ENCODE measurements around the gene OR52K2.
"Not testable (repeated sequence)": the region's sequence is repeated elsewhere in the genome, so short reads cannot be mapped to it uniquely, and the experiment has no call there.

The OR52K2 gene

DNA sequence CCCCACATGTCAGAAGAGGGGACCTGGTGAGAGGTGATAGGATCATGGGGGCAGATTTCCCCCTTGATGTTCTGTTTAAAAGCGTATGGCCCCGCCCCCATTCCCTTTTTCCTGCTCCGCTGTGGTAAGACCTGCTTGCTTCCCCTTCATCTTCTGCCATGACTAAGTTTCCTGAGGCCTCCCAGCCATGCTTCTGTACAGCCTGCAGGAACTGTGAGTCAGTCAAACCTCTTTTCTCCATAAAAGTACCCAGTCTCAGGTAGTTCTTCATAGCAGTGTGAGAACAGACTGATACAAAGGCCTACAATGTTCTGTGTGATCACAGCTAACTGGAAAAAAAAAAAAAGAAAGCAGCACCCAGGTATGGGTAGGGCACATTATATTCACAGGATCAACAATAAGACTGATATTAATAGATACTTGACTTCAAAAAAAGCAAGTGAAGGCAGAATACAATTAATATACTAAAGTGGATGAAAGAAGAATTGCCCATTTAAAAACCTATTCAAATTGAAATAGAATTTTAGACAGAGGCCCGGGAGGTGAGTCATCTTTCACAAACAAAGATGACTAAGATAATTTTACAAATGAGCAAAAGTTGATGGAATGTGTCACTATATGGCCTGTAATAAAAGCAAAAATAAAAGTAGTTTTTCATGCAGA lies 31.6 kb downstream of the OR52K2 start:
- peak; percentile 40 for DNase-seq (ENCODE audit: low read depth)

DNA sequence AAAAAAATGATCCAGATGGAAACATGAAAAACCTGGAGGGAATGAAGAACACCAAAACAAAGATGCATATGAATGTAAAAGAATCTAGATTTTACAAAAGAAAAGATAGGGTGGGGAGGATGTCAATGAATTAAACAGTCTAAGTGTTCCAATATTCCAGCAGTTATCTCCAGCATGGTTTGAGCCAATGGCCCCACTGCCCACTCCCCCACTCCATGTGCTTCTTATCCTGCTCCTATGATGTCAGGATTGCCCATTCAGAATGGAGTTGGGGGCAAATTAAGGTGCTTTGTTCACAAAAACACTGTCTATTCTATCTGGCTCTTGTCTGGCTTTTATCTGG lies 32.1 kb downstream of the OR52K2 start:
- DNase-seq (ENCODE audit: low read depth) = no peak

DNA sequence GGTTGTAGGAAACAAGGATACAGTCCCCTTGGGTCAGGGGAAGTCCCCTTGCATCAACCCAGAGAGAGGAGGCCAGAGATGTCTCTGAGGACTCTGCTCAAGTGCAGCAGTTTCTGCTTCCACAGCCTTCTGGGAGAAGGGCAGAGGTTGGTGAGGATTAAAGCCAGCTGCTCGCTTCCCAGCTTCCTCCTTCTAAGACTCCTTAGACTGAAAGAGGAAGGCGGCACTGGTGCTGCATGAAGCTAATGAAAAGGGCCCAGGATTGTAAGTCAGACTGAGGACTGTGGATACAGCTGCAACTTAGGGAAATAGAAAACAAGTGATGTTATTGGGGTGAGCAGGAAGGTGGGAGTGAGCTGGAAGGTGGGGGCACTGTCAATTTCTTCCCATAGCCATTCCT lies 33.4 kb downstream of the OR52K2 start, which contains the start of gene OR52K1:
OR52K1 (plus strand) TSS at position 202 of the 400 bp plus-strand sequence. CDS start 6,255 bp downstream, outside the sequence.
- DNase-seq (ENCODE audit: low read depth) = no peak

DNA sequence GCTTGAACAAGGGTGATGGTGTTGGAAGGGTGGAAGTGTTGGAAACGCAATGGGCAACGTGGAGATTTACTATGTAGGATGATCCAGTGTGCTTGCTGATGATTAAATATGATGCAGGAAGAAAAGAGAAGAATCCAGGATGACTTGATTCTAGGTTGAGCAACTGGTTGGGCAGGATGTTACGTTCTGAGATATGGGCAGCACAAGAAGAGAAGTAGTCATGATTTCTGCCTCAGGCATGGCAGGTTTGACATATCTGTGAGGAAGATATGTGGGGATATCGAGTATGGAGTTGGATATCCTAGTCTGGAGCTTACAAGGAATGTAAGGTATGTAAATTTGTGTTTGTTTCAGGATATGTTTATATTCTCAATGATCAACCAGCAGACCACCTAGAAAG lies 35.2 kb downstream of the OR52K2 start:
- no peak for DNase-seq (ENCODE audit: low read depth)

DNA sequence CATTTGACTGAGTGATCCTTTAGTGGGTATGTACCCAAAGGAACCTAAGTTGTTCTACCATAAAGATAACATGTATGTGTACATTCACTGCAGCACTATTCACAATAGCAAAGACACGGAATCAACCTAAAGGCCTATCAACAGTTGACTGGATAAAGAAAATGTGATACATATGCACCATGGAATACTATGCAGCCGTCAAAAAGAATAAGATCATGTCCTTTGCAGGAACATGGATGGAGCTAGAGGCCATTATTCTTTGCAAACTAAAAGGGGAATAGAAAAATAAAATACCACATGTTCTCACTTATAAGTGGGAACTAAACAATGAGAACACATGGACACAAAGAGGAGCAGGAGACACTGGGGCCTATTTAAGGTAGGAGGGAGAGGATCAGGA lies 42.3 kb downstream of the OR52K2 start:
- not testable (repeated sequence) for DNase-seq (ENCODE audit: low read depth)

DNA sequence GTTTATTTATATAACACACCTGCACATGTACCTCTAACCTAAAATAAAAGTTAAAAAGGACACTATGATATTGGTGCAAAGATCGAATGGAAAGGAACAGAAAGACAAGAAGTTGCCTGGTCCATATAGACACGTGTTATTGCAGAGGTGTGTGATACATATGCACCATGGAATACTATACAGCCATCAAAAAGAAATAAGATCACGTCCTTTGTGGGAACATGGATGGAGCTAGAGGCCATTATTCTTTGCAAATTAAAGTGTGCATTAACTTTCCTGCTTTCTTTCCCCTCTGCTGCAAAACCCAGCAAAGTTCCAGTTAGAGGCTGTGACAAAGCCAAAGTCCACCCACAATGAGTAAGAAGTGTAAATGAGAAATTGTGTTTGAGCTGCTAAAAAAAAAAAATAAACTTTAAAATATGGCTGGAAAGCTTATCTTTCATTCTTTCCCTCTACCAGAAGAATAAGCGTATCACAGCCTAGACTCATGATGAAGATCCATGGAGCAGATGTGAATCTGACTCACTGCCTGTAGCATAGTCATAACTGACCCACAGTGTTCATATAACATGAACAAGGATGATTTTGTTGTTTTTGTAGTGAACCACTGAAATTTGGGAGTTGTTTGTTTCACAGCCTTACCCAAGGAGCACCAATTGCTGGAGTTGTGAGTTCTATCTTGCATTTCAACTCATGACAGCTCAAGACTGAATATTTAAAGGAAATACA lies 42.9 kb downstream of the OR52K2 start:
- peak; percentile 16 for DNase-seq (ENCODE audit: low read depth)

DNA sequence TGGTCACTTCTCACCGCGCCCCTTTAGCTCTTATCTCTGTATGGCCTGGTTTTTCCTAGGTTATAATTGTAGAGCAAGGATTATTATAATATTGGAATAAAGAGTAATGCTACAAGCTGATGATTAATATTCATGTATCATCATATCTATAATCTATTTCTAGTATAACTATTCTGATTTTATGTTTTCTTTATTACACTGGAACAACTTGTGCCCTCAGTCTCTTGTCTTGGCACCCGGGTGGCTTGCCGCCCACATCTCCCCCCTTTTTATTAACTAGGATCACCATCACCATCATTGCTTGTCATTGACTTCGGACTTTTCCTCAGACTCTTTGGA lies 44.4 kb downstream of the OR52K2 start:
- DNase-seq (ENCODE audit: low read depth) = no peak

DNA sequence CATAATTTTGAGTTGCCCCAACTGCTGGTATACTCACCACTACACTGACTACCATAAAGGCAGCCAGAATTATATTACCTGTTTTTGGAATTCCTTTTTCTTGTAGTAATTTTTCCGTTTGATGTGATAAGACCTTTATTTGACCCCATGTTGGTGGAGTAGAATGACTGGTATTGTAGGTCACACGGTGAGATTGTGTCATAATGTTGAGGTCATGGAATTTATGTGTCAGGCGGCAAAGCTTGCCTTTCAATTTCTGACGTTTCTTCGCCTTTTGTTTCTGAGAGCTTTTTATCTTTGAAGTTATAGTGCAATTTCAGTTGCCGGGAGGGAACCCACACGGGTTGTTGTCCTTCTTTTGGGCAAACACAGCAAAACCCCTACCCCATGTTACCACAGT lies 46.4 kb downstream of the OR52K2 start:
- DNase-seq (ENCODE audit: low read depth) = peak; percentile 3

DNA sequence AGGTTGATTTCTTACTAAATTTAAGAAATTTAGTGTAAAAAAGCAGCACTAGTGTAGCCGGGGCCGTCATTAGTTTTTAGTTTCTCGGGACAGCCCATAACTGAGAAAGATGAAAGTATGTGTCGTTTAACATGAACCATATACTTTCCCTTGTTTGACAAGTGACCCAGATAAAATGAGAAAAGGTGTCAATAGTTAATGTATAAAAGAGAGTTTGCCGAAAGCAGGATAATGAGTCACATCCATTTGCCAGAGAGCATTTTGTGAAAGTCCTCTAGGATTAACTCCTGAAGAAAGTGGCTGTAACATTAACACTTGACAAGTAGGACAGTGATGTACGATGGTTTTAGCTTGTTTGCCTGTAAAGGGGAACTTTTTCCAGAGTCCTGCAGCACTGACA lies 46.9 kb downstream of the OR52K2 start:
- no peak for DNase-seq (ENCODE audit: low read depth)

DNA sequence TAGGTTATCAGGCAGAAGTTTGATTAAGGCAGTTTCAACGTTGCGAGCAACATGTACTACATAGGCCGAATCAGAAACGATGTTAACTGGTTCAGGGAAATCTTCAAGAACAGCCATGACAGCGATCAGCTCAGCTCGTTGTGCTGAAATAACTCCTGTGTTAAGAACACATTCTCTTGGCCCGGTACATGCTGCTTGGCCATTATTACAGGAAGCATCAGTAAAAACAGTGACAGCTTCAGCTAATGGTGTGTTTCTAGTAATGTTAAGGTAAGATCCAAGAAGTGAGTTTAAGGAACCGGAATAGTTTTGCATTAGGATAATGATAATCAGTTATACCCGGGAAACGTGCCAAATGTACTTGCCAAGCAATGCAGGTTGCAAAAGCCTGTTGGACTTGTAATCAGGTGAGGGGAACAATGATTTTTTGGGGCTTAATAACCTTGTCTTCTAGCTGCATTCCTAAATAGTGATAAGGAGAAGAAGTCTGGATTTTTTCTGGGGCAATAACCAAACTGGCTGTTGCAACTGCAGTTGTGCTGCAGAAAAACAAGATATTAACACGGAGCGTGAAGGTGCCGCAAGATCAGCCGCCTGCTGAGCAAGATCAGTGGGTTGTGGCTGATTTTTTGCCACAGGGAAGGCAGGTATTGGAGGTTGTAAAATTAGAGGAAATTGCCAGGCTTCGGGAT lies 47.6 kb downstream of the OR52K2 start:
- no peak for DNase-seq (ENCODE audit: low read depth)

Measured in ELR (cell line).